GM21528 (cell line): ENCODE results near the gene CD48.
"Not testable (repeated sequence)": the region's sequence is repeated elsewhere in the genome, so short reads cannot be mapped to it uniquely, and the experiment has no call there.

Experiments
- ATAC-seq: cut with Tn5 transposase; IDR thresholded peaks from one replicate; pipeline ENCODE4 v1.9.1; 2021; ENCODE audit warnings: mild to moderate bottlenecking, moderate library complexity; ENCODE audit not compliant: unreplicated experiment, low FRiP score

Gene CD48

GRCh38 chr1:160742428-160743127 is 31.0 kb upstream of the CD48 start:
- ATAC-seq = no peak

- no peak for ATAC-seq
Observed at GRCh38 chr1:160741612-160742348, 30.2 kb upstream of the CD48 start.

- ATAC-seq = no peak
Observed at GRCh38 chr1:160741092-160741501, 29.5 kb upstream of the CD48 start.

- no peak for ATAC-seq
Observed at GRCh38 chr1:160740133-160740688, 28.6 kb upstream of the CD48 start.

GRCh38 chr1:160739098-160739511 is 27.5 kb upstream of the CD48 start, which contains the start of gene SLAMF7:
Gene SLAMF7, plus strand, starts transcription at chr1:160739247. Its CDS starts 55 bp downstream, at chr1:160739302.
- ATAC-seq = peak; percentile 58

GRCh38 chr1:160738271-160738670 is 26.6 kb upstream of the CD48 start:
- ATAC-seq = no peak

GRCh38 chr1:160734301-160734700 is 22.7 kb upstream of the CD48 start:
- no peak for ATAC-seq

- ATAC-seq = no peak
Observed at GRCh38 chr1:160733898-160734297, 22.3 kb upstream of the CD48 start.

GRCh38 chr1:160731990-160732389 is 20.4 kb upstream of the CD48 start:
- ATAC-seq = peak; percentile 55

GRCh38 chr1:160731564-160731963 is 19.9 kb upstream of the CD48 start:
- not testable (repeated sequence) for ATAC-seq

GRCh38 chr1:160727316-160727640 is 15.7 kb upstream of the CD48 start:
- ATAC-seq = no peak

GRCh38 chr1:160726498-160727315 is 15.1 kb upstream of the CD48 start:
- ATAC-seq = peak; percentile 54

GRCh38 chr1:160726114-160726497 is 14.5 kb upstream of the CD48 start:
- peak; percentile 30 for ATAC-seq

GRCh38 chr1:160724465-160725242 is 13.0 kb upstream of the CD48 start:
- ATAC-seq = no peak

GRCh38 chr1:160723332-160723731 is 11.7 kb upstream of the CD48 start:
- no peak for ATAC-seq

GRCh38 chr1:160722726-160723125 is 11.1 kb upstream of the CD48 start:
- no peak for ATAC-seq

GRCh38 chr1:160721473-160721872 is 9.9 kb upstream of the CD48 start:
- ATAC-seq = no peak

- ATAC-seq = no peak
Observed at GRCh38 chr1:160720356-160721085, 8.9 kb upstream of the CD48 start.

- ATAC-seq = no peak
Observed at GRCh38 chr1:160718210-160718609, 6.6 kb upstream of the CD48 start.
